Thyroid gland (tissue), 4 donors: ENCODE measurements around the gene C17orf100.

ENCODE experiments used
- CTCF ChIP-seq, 6 experiments: fragments of 200-600 bp in 3 of 6; fragments of 450-650 bp in 3 of 6; sonication (generic) in 3 of 6; IDR thresholded peaks; one replicate each; pipeline ENCODE4 v1.5.1; 2016 to 2019; ENCODE audit warnings: antibody characterized with exemption in 6 of 6, mild to moderate bottlenecking in 2 of 6, inconsistent platforms in 1 of 6, moderate library complexity in 1 of 6
- POLR2A ChIP-seq, 2 donors: fragments of 450-650 bp; IDR thresholded peaks; one replicate each; pipeline ENCODE4 v1.6.1; 2017; ENCODE audit warnings: antibody characterized with exemption in 2 of 2, mild to moderate bottlenecking in 2 of 2, moderate library complexity in 1 of 2

- TF ChIP-seq CTCF (IDR thresholded peaks at IDR 0.05) (no peak), POLR2A (IDR thresholded peaks at IDR 0.05) (no peak)
These were observed 19.4 kb downstream of the C17orf100 start for GRCh38 chr17:6670999-6671398.
